ENCODE results near the gene ATMIN. TPM values are rescaled to one million over a fixed set of nuclear protein-coding genes. Genes with fewer than 3 reads are reported as not detected.

The ATMIN gene
- total and polyA plus RNA-seq, 2 donors (not counting 1 experiment from before 2014, with no cell fraction given), result 43.8 to 52.8 TPM

DNA sequence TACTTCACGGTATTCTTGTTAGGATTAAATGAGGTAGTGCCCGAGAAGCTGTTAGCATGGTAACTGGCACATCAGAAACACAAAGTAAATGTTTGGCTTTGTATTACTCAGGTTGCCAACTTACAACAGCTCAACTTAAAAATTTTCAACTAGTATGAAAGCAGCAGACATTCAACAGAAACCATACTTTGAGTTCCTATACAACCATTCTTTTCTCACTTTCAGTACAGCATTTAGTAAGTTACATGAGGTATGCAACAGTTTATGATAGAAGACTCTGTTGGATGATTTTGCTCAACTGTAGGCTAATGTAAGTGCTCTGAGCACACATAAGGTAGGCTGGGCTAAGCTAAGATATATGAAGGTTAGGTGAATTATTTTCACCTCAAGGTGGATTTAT, 21.0 kb upstream of the ATMIN start:
- TF ChIP-seq, protein P1, sequence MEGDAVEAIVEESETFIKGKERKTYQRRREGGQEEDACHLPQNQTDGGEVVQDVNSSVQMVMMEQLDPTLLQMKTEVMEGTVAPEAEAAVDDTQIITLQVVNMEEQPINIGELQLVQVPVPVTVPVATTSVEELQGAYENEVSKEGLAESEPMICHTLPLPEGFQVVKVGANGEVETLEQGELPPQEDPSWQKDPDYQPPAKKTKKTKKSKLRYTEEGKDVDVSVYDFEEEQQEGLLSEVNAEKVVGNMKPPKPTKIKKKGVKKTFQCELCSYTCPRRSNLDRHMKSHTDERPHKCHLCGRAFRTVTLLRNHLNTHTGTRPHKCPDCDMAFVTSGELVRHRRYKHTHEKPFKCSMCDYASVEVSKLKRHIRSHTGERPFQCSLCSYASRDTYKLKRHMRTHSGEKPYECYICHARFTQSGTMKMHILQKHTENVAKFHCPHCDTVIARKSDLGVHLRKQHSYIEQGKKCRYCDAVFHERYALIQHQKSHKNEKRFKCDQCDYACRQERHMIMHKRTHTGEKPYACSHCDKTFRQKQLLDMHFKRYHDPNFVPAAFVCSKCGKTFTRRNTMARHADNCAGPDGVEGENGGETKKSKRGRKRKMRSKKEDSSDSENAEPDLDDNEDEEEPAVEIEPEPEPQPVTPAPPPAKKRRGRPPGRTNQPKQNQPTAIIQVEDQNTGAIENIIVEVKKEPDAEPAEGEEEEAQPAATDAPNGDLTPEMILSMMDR (conservative IDR thresholded peaks at IDR 0.05 in 1 of 2, IDR thresholded peaks at IDR 0.05 in 1 of 2; ENCODE audit: low read depth in 1 of 2, low read length in 2 of 2), result no peak
- TF ChIP-seq EZH2 (IDR thresholded peaks at IDR 0.05; ENCODE audit: low read length, missing control alignments), result no peak
- Histone ChIP-seq H3K79me2 (ENCODE audit: control insufficient read depth, insufficient read depth, low read length) (peaks cover 16% of the 10 kb centered on the region), H3K36me3 (ENCODE audit: control insufficient read depth, insufficient read depth, low read length) (peaks cover 5% of the 10 kb centered on the region), H2AFZ (ENCODE audit: low read length) (no peak overlapping the region), H4K20me1 (ENCODE audit: control insufficient read depth, extremely low read depth, insufficient read depth, low read length) (no peaks in the 10 kb centered on the region), H3K4me1 (ENCODE audit: control insufficient read depth, extremely low read depth, insufficient read depth, low read length) (no peaks in the 10 kb centered on the region), H3K27ac (ENCODE audit: insufficient read depth, low read length) (no peak overlapping the region), H3K4me3 (replicated peaks in 1 of 4; ENCODE audit: control extremely low read depth in 1 of 4, insufficient read depth in 1 of 4, low read depth in 3 of 4, low read length in 4 of 4) (no peak overlapping the region), H3K9ac (ENCODE audit: insufficient read depth, low read length) (no peak overlapping the region), H3K9me3 (ENCODE audit: control insufficient read depth, insufficient read depth, low read depth, low read length) (no peaks in the 10 kb centered on the region), H3K4me2 (ENCODE audit: extremely low read depth, insufficient read depth, low read length) (no peak overlapping the region), H3K27me3 (ENCODE audit: control insufficient read depth, insufficient read depth, low read length) (no peaks in the 10 kb centered on the region)
- no peak for DNase-seq (ENCODE audit: low read depth in 2 of 2)

DNA sequence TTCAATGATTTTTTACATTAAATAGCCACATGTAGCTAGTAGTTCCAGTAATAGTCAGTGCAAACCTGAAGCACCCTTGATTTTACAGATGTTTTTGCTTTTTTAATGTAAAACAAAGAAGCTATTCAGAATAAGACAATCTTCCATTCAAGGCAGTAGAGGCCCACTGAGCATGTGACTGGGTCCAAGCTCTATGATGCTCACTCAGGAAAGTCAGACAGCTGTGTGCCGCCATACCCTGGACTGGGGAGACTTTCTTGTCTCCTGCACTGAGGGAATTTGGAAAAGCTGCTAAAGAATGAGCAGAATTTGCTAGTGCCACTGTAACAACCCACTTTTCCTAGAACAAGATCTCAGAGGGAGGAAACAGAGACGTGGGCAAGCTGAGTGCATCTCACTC, 17.1 kb upstream of the ATMIN start:
- Histone ChIP-seq H3K79me2 (ENCODE audit: control insufficient read depth, insufficient read depth, low read length) (no peaks in the 10 kb centered on the region), H3K9me3 (ENCODE audit: control insufficient read depth, insufficient read depth, low read depth, low read length) (no peaks in the 10 kb centered on the region), H3K4me1 (ENCODE audit: control insufficient read depth, extremely low read depth, insufficient read depth, low read length) (no peaks in the 10 kb centered on the region), H3K4me3 (replicated peaks in 1 of 4; ENCODE audit: control extremely low read depth in 1 of 4, insufficient read depth in 1 of 4, low read depth in 3 of 4, low read length in 4 of 4) (no peak overlapping the region), H3K36me3 (ENCODE audit: control insufficient read depth, insufficient read depth, low read length) (peaks cover 8% of the 10 kb centered on the region), H3K9ac (ENCODE audit: insufficient read depth, low read length) (no peak overlapping the region), H3K27me3 (ENCODE audit: control insufficient read depth, insufficient read depth, low read length) (no peaks in the 10 kb centered on the region), H2AFZ (ENCODE audit: low read length) (no peak overlapping the region), H4K20me1 (ENCODE audit: control insufficient read depth, extremely low read depth, insufficient read depth, low read length) (no peaks in the 10 kb centered on the region), H3K4me2 (ENCODE audit: extremely low read depth, insufficient read depth, low read length) (no peak overlapping the region), H3K27ac (ENCODE audit: insufficient read depth, low read length) (no peak overlapping the region)
- DNase-seq (ENCODE audit: low read depth in 2 of 2), result no peak
- no peak for TF ChIP-seq EZH2 (IDR thresholded peaks at IDR 0.05; ENCODE audit: low read length, missing control alignments)
- TF ChIP-seq, protein P1 (conservative IDR thresholded peaks at IDR 0.05 in 1 of 2, IDR thresholded peaks at IDR 0.05 in 1 of 2; ENCODE audit: low read depth in 1 of 2, low read length in 2 of 2), result no peak

DNA sequence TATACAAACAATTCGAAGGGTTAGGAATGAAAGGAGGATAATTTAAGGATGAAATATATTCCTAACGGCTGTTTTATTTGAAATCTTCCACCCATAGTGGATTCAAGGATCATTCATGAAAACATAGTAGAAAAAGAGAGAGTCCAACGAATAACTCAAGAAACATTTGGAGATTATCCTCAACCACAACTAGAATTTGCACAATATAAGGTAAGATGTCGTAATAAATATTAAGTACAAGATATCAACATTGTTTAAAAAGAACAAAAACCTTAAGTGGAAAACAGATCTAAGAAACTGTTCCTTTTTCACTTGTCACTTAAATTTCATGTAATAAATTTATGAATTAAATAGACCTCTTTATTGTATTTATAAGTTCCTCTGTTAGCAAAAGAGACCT, 9.2 kb upstream of the ATMIN start:
- Histone ChIP-seq H3K4me3 (replicated peaks in 1 of 4; ENCODE audit: control extremely low read depth in 1 of 4, insufficient read depth in 1 of 4, low read depth in 3 of 4, low read length in 4 of 4) (no peak overlapping the region), H3K27me3 (ENCODE audit: control insufficient read depth, insufficient read depth, low read length) (no peaks in the 10 kb centered on the region), H3K36me3 (ENCODE audit: control insufficient read depth, insufficient read depth, low read length) (peaks cover 3% of the 10 kb centered on the region), H3K9ac (ENCODE audit: insufficient read depth, low read length) (no peak overlapping the region), H3K79me2 (ENCODE audit: control insufficient read depth, insufficient read depth, low read length) (no peaks in the 10 kb centered on the region), H3K27ac (ENCODE audit: insufficient read depth, low read length) (no peak overlapping the region), H3K4me1 (ENCODE audit: control insufficient read depth, extremely low read depth, insufficient read depth, low read length) (no peaks in the 10 kb centered on the region), H3K4me2 (ENCODE audit: extremely low read depth, insufficient read depth, low read length) (no peak overlapping the region), H4K20me1 (ENCODE audit: control insufficient read depth, extremely low read depth, insufficient read depth, low read length) (no peaks in the 10 kb centered on the region), H2AFZ (ENCODE audit: low read length) (no peak overlapping the region), H3K9me3 (ENCODE audit: control insufficient read depth, insufficient read depth, low read depth, low read length) (no peaks in the 10 kb centered on the region)
- no peak for DNase-seq (ENCODE audit: low read depth in 2 of 2)
- TF ChIP-seq, protein P1 (conservative IDR thresholded peaks at IDR 0.05 in 1 of 2, IDR thresholded peaks at IDR 0.05 in 1 of 2; ENCODE audit: low read depth in 1 of 2, low read length in 2 of 2), result no peak
- TF ChIP-seq EZH2 (IDR thresholded peaks at IDR 0.05; ENCODE audit: low read length, missing control alignments), result no peak
